ENCODE results near the gene EXOC3L1. TPM values are rescaled to one million over a fixed set of nuclear protein-coding genes. Genes with fewer than 3 reads are reported as not detected.

EXOC3L1 gene
- total RNA-seq, 1 experiment from 2014 or later, result not detected

GRCh38 chr16:67185651-67186134, 4.2 kb downstream of the EXOC3L1 start:
- Histone ChIP-seq H3K36me3 (peaks cover 3% of the 10 kb centered on the region; the same call in 1 of the 2 replicates), H3K4me1 (replicated peaks) (peaks cover 47% of the 10 kb centered on the region), H3K4me3 (no peak overlapping the region), H3K27ac (no peak overlapping the region), H3K9me3 (replicated peaks) (no peaks in the 10 kb centered on the region), H3K27me3 (replicated peaks) (no peaks in the 10 kb centered on the region)
- DNase-seq (ENCODE audit: low read depth in 1 of 2, low spot score in 2 of 2), result no peak

GRCh38 chr16:67184995-67185650, 4.8 kb downstream of the EXOC3L1 start:
- no peaks in the 10 kb centered on the region for H3K9me3 ChIP-seq (replicated peaks)
- H3K4me3 ChIP-seq, result no peak overlapping the region
- H3K4me1 ChIP-seq (replicated peaks), result peaks cover 42% of the 10 kb centered on the region
- H3K27ac ChIP-seq, result no peak overlapping the region
- DNase-seq (ENCODE audit: low read depth in 1 of 2, low spot score in 2 of 2), result peak; percentile 81 to 95
- H3K36me3 ChIP-seq, result peaks cover 3% of the 10 kb centered on the region; the same call in 1 of the 2 replicates
- no peaks in the 10 kb centered on the region for H3K27me3 ChIP-seq (replicated peaks)

- Histone ChIP-seq H3K27me3 (replicated peaks) (no peaks in the 10 kb centered on the region), H3K36me3 (peaks cover 4% of the 10 kb centered on the region; the same call in 1 of the 2 replicates), H3K27ac (no peak overlapping the region), H3K9me3 (replicated peaks) (no peaks in the 10 kb centered on the region), H3K4me3 (peak overlapping the region; percentile 96), H3K4me1 (replicated peaks) (peaks cover 42% of the 10 kb centered on the region)
- DNase-seq (ENCODE audit: low read depth in 1 of 2, low spot score in 2 of 2), result no peak
Measured at GRCh38 chr16:67184453-67184994, 5.4 kb downstream of the EXOC3L1 start.

GRCh38 chr16:67183627-67184452, 6.1 kb downstream of the EXOC3L1 start, which contains the start of gene MATCAP1:
Gene MATCAP1, minus strand, starts transcription at chr16:67183963. Its CDS starts 3,353 bp downstream, at chr16:67180610.
- peak within 1 kb of the TSS; percentile 99 for H3K27ac ChIP-seq
- H3K9me3 ChIP-seq (replicated peaks), result no peaks in the 10 kb centered on the region
- no peaks in the 10 kb centered on the region for H3K27me3 ChIP-seq (replicated peaks)
- peak; percentile 98 to 100 for DNase-seq (ENCODE audit: low read depth in 1 of 2, low spot score in 2 of 2)
- H3K4me1 ChIP-seq (replicated peaks), result peaks cover 42% of the 10 kb centered on the region
- peak within 1 kb of the TSS; percentile 96 for H3K4me3 ChIP-seq
- peaks cover 6% of the 10 kb centered on the region; the same call in 1 of the 2 replicates for H3K36me3 ChIP-seq

GRCh38 chr16:67183284-67183626, 6.7 kb downstream of the EXOC3L1 start:
- no peak for DNase-seq (ENCODE audit: low read depth in 1 of 2, low spot score in 2 of 2)
- Histone ChIP-seq H3K4me3 (peak overlapping the region; percentile 96), H3K36me3 (peaks cover 6% of the 10 kb centered on the region; the same call in 1 of the 2 replicates), H3K27ac (peak overlapping the region; percentile 99), H3K4me1 (replicated peaks) (peaks cover 42% of the 10 kb centered on the region), H3K9me3 (replicated peaks) (no peaks in the 10 kb centered on the region), H3K27me3 (replicated peaks) (no peaks in the 10 kb centered on the region)

GRCh38 chr16:67182288-67182687, 7.6 kb downstream of the EXOC3L1 start:
- no peak for DNase-seq (ENCODE audit: low read depth in 1 of 2, low spot score in 2 of 2)

GRCh38 chr16:67181346-67181745, 8.6 kb downstream of the EXOC3L1 start:
- Histone ChIP-seq H3K9me3 (replicated peaks) (no peaks in the 10 kb centered on the region), H3K27me3 (replicated peaks) (no peaks in the 10 kb centered on the region), H3K4me1 (replicated peaks) (peaks cover 33% of the 10 kb centered on the region), H3K36me3 (peaks cover 10% of the 10 kb centered on the region; the same call in 1 of the 2 replicates), H3K4me3 (no peak overlapping the region), H3K27ac (no peak overlapping the region)
- DNase-seq (ENCODE audit: low read depth in 1 of 2, low spot score in 2 of 2), result no peak

More at GRCh38 chr16:67182288-67182687, 7.6 kb downstream of the EXOC3L1 start:
- Histone ChIP-seq H3K27ac (no peak overlapping the region), H3K36me3 (peaks cover 10% of the 10 kb centered on the region; the same call in 1 of the 2 replicates), H3K27me3 (replicated peaks) (no peaks in the 10 kb centered on the region), H3K9me3 (replicated peaks) (no peaks in the 10 kb centered on the region), H3K4me1 (replicated peaks) (peaks cover 42% of the 10 kb centered on the region), H3K4me3 (no peak overlapping the region)

GRCh38 chr16:67180166-67180565, 9.8 kb downstream of the EXOC3L1 start:
- H3K27me3 ChIP-seq (replicated peaks), result no peaks in the 10 kb centered on the region
- no peaks in the 10 kb centered on the region for H3K9me3 ChIP-seq (replicated peaks)
- peaks cover 21% of the 10 kb centered on the region for H3K4me1 ChIP-seq (replicated peaks)
- DNase-seq (ENCODE audit: low read depth in 1 of 2, low spot score in 2 of 2), result no peak
- no peak overlapping the region for H3K4me3 ChIP-seq
- no peak overlapping the region for H3K27ac ChIP-seq
- H3K36me3 ChIP-seq, result peaks cover 14% of the 10 kb centered on the region

- no peaks in the 10 kb centered on the region for H3K27me3 ChIP-seq (replicated peaks)
- H3K36me3 ChIP-seq, result peaks cover 20% of the 10 kb centered on the region
- H3K4me1 ChIP-seq (replicated peaks), result peaks cover 20% of the 10 kb centered on the region
- DNase-seq (ENCODE audit: low read depth in 1 of 2, low spot score in 2 of 2), result no peak
- H3K4me3 ChIP-seq, result no peak overlapping the region
- H3K27ac ChIP-seq, result no peak overlapping the region
- H3K9me3 ChIP-seq (replicated peaks), result no peaks in the 10 kb centered on the region
Measured at GRCh38 chr16:67179421-67180080, 10.4 kb downstream of the EXOC3L1 start.

- H3K4me1 ChIP-seq (replicated peaks), result peaks cover 26% of the 10 kb centered on the region
- no peak overlapping the region for H3K27ac ChIP-seq
- H3K27me3 ChIP-seq (replicated peaks), result no peaks in the 10 kb centered on the region
- H3K36me3 ChIP-seq, result peaks cover 18% of the 10 kb centered on the region
- H3K4me3 ChIP-seq, result no peak overlapping the region
- no peak for DNase-seq (ENCODE audit: low read depth in 1 of 2, low spot score in 2 of 2)
- H3K9me3 ChIP-seq (replicated peaks), result no peaks in the 10 kb centered on the region
Measured at GRCh38 chr16:67177743-67178699, 11.9 kb downstream of the EXOC3L1 start.

- Histone ChIP-seq H3K27me3 (replicated peaks) (no peaks in the 10 kb centered on the region), H3K4me3 (no peak overlapping the region), H3K27ac (no peak overlapping the region), H3K4me1 (replicated peaks) (peaks cover 20% of the 10 kb centered on the region), H3K9me3 (replicated peaks) (no peaks in the 10 kb centered on the region), H3K36me3 (peaks cover 18% of the 10 kb centered on the region)
- DNase-seq (ENCODE audit: low read depth in 1 of 2, low spot score in 2 of 2), result no peak
Measured at GRCh38 chr16:67176662-67177061, 13.3 kb downstream of the EXOC3L1 start.

- DNase-seq (ENCODE audit: low read depth in 1 of 2, low spot score in 2 of 2), result no peak
- Histone ChIP-seq H3K9me3 (replicated peaks) (no peaks in the 10 kb centered on the region), H3K36me3 (peaks cover 18% of the 10 kb centered on the region), H3K4me3 (peak overlapping the region; percentile 37), H3K27ac (no peak overlapping the region), H3K27me3 (replicated peaks) (no peaks in the 10 kb centered on the region), H3K4me1 (replicated peaks) (peaks cover 34% of the 10 kb centered on the region)
Measured at GRCh38 chr16:67174706-67175231, 15.2 kb downstream of the EXOC3L1 start.

All from SJSA1 (cell line).